ENCODE data around the gene FBXW8. TPM values are rescaled to one million over a fixed set of nuclear protein-coding genes. Genes with fewer than 3 reads are reported as not detected.

FBXW8 gene
- total and polyA plus RNA-seq, 8 donors = 3.6 to 9.6 (median 8.3) TPM

DNA sequence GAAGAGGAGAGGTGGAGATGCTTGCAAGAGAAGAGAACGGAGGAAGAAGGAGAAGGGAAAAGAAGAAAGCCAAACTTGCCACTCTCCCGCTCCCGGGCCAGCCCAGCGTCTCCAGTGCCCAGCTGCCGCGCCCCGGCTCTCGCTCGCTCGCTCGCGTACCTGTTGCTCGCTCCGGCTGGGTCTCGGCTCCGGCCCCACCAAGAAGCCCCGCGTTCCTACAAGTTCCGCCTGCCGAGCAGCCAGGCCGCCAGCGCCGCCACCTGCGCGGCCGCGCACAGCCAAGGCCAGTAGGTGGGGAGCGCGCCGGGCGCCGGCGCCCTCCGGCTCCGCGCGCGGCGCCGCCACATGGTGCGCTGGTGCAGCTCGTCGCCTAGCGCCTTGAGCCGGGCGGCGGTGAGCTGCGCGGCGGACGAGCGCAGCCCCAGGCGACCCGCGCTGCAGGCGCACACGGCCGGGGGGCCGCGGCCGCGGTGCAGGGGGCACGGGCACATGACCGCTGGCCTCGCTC lies 29.9 kb upstream of the FBXW8 start:
- Histone ChIP-seq H3K4me3 (peak overlapping the region in 3 of 4 donors; percentile 16 to 43 (median 25)), H3K36me3 (no peaks in the 10 kb centered on the region), H3K27me3 (peaks cover 0 to 44% (median 9%) of the 10 kb centered on the region in 4 donors), H3K9me3 (no peaks in the 10 kb centered on the region), H3K27ac (no peak overlapping the region), H3K4me1 (peaks cover 0 to 18% (median 0%) of the 10 kb centered on the region in 3 donors)
- TF ChIP-seq, protein P1, sequence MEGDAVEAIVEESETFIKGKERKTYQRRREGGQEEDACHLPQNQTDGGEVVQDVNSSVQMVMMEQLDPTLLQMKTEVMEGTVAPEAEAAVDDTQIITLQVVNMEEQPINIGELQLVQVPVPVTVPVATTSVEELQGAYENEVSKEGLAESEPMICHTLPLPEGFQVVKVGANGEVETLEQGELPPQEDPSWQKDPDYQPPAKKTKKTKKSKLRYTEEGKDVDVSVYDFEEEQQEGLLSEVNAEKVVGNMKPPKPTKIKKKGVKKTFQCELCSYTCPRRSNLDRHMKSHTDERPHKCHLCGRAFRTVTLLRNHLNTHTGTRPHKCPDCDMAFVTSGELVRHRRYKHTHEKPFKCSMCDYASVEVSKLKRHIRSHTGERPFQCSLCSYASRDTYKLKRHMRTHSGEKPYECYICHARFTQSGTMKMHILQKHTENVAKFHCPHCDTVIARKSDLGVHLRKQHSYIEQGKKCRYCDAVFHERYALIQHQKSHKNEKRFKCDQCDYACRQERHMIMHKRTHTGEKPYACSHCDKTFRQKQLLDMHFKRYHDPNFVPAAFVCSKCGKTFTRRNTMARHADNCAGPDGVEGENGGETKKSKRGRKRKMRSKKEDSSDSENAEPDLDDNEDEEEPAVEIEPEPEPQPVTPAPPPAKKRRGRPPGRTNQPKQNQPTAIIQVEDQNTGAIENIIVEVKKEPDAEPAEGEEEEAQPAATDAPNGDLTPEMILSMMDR (IDR thresholded peaks at IDR 0.05) = no peak
- DNase-seq (peak; percentile 25 to 82 (median 38)), FAIRE-seq (no peak), ATAC-seq (peak; percentile 87 to 95 (median 88))
- intact Hi-C loops (cut with DNase I) = no loop called here
- 0 to 2% methylated on average over 51 to 65 of the region's 65 CpGs for WGBS, 2 donors

DNA sequence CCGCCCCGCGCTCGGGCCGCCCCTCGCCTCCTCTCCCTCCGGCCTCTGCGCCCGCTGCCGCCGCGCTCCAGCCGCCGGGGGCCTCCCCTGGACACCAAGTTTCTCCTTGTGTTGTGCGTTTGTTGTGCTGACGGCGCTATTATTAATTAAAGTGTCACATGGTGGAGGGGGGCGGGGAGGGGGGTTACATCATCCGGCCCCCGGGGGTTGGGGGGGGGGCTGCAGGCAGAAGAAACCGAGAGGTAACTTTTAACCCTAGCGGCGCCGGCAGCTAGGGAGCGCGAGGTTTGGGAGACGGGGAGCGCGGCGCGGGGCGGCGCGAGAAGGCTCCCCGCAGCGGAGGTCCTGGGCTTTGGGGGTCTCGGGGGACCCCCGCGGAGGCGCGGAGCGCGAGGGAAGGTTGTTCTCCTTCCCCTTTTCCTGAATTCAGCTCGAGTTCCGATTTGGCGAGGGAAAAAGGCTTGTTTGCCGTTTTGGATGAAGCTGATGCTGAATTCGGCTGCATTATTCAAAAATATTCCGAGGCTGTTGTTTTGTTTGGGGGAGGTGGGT lies 29.3 kb upstream of the FBXW8 start, which contains the start of gene HRK:
Gene HRK, minus strand, starts transcription at position 117 of the 552 bp plus-strand sequence. CDS start 134 bp downstream, outside the sequence.
- peak in 2 of 6 donors; percentile 20 to 49 for DNase-seq
- H3K9me3 ChIP-seq = no peaks in the 10 kb centered on the region
- peaks cover 0 to 18% (median 0%) of the 10 kb centered on the region in 3 donors for H3K4me1 ChIP-seq
- H3K36me3 ChIP-seq = no peaks in the 10 kb centered on the region
- H3K4me3 ChIP-seq = peak within 1 kb of the TSS in 3 of 4 donors; percentile 16 to 43 (median 25)
- H3K27ac ChIP-seq = no peak within 1 kb of the TSS
- 0 to 1% methylated on average over 36 to 49 of the region's 49 CpGs for WGBS, 2 donors
- FAIRE-seq = no peak
- H3K27me3 ChIP-seq = peaks cover 0 to 40% (median 6%) of the 10 kb centered on the region in 4 donors
- peak in 3 of 4 donors; percentile 6 to 46 (median 33) for ATAC-seq
- intact Hi-C loops (cut with DNase I) = no loop called here
- TF ChIP-seq, protein P1 (IDR thresholded peaks at IDR 0.05) = no peak

DNA sequence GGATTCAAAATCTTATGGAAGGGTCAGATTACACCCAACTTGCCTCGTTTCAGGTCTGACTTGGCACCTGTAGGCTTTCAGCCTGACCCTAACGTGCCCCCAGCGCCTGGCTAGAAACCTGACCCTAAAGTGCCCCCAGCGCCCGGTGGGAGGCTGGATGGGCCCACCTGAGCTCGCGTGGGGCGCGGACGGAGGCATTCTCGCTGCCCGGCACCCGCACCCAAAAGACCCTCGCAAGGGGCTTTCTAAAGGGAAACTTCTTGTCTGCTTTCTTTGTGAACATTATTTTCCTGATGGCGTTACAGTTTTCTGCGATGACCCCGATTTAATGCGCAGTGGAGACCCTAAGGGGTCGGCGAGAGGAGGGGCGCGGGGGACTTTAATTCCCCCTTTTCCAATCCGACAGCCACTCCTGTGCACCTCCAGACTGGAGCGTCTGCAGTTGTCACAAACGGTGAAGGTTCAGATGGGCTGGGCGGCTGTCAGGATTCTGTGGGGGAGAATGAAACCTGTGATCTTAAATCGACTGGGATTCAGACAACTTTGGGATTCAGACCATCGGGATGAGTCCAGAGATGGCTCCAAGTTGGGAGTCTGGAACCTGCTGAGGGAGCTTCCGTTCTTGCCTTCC lies 28.8 kb upstream of the FBXW8 start:
- no peak for FAIRE-seq
- peak overlapping the region in 2 of 4 donors; percentile 25 to 43 for H3K4me3 ChIP-seq
- H3K36me3 ChIP-seq = no peaks in the 10 kb centered on the region
- peaks cover 0 to 18% (median 0%) of the 10 kb centered on the region in 3 donors for H3K4me1 ChIP-seq
- H3K27me3 ChIP-seq = peaks cover 0 to 40% (median 6%) of the 10 kb centered on the region in 4 donors
- DNase-seq = no peak
- TF ChIP-seq, protein P1 (IDR thresholded peaks at IDR 0.05) = no peak
- WGBS, 2 donors = 4% methylated on average over 29 of the region's 29 CpGs
- no peak overlapping the region for H3K27ac ChIP-seq
- no peaks in the 10 kb centered on the region for H3K9me3 ChIP-seq
- intact Hi-C loops (cut with DNase I) = no loop called here
- ATAC-seq = no peak

DNA sequence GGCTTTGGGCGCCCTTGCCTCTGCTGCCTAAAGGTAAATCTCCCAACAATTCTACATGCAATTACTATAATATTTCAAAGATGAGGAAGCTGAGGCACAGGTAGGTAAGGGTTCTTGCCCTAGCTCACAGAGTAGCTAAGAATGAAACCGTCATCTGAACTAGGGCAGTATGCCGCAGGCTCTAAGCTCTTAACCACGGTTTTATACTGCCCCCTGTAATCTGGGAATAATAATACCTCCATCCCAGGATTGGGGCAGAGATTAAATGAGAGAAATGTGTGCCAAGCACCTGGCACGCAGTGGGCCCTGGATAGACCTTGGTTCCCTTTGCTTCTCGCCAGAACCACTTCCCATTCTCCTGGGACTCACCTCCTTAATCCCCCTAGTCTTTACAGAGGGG lies 28.0 kb upstream of the FBXW8 start:
- WGBS, 2 donors = 27 to 31% methylated on average over 6 of the region's 6 CpGs
- no peak overlapping the region for H3K27ac ChIP-seq
- no peak for FAIRE-seq
- H3K9me3 ChIP-seq = no peaks in the 10 kb centered on the region
- TF ChIP-seq, protein P1 (IDR thresholded peaks at IDR 0.05) = no peak
- no peak overlapping the region for H3K4me3 ChIP-seq
- DNase-seq = no peak
- peaks cover 0 to 35% (median 6%) of the 10 kb centered on the region in 4 donors for H3K27me3 ChIP-seq
- intact Hi-C loops (cut with DNase I) = no loop called here
- peak in 1 of 4 donors; percentile 23 for ATAC-seq
- H3K4me1 ChIP-seq = peaks cover 0 to 18% (median 0%) of the 10 kb centered on the region in 3 donors
- no peaks in the 10 kb centered on the region for H3K36me3 ChIP-seq

Data from pancreas (tissue), 10 donors.